Suppressor macrophage (primary cell): ENCODE results near the gene SPATS2.

Source experiments
- DNase-seq, 4 experiments: peaks; one replicate each; pipeline ENCODE4 v3.0.0-alpha.2; 2020 to 2022

SPATS2 gene

GRCh38 chr12:49557917-49558215, 190.6 kb downstream of the SPATS2 start:
- no peak for DNase-seq

DNA sequence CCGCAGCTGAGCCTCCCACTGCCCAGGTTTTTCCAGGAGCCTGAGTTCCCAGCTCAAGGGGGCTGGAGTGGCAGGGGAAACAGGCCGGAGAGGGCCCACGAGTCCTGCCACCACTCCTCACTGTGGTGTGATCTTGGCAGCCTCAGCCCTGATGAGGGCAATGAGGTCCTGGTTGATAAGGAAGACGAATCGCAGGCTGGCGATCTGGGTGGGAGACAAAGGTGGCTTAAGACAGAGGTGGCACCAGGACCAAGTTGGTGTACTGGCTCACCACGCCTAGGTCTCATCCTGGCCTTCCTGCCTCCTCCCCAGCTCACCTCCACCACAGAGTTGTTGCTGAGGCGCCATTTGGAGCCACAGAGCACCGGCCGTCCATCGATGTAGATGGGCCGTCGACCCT, 191.3 kb downstream of the SPATS2 start:
- DNase-seq = no peak

DNA sequence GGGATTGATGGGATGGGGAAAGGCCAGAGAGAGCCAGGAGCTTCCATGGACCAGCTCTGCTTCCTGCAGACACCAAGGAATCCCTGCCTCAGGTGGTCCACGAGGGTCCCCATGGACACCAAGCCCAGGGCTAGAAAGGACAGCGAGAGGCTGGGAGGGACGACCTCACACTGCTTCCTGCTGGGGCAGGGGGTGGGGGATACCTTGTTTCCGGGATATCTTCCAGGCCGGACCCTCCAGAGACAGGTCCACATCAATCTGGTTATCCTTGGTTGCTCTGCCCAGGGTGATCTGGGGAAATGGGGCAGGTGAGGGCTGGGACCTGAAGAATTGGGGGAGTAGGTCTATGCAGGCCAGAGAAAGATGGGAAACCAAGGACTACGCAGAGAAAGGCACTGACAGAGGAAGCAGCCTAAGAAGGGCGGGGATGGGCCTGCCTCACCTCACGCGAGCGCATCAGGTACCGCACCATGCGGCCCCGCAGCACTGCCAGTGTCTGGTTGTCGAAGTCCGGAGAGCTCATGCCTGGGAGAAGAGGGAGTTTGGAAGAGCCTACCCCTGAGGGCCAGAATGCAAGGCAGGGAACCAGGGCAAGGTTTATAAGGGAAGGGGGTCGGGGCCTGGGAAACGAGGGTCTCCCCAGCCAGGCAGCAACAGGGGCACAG, 191.9 kb downstream of the SPATS2 start:
- no peak for DNase-seq

- DNase-seq = no peak
These were observed 193.4 kb downstream of the SPATS2 start for GRCh38 chr12:49560695-49561094.

- DNase-seq = no peak
These were observed 195.0 kb downstream of the SPATS2 start for GRCh38 chr12:49562233-49562632.

DNA sequence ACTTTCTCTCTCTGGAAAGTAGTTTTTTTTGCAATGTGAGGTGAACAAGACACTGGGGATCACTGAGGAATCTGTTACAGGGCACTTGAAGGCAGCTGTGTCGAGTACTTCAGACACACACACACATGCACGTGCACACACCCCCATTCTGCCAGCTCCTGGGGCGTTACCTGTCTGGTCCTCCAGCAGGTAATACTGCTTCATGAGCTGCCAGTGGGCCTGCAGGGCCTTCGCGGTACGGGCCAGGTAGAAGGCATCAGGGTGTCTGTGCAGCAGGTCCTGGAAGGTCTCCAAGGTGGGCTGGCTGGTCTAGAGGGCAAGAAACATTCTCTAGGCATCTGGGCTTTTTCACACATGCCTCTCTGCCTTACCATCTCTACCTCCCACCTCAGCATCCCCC, 195.6 kb downstream of the SPATS2 start:
- no peak for DNase-seq

- DNase-seq = no peak
These were observed 196.9 kb downstream of the SPATS2 start for GRCh38 chr12:49563951-49564685.

DNA sequence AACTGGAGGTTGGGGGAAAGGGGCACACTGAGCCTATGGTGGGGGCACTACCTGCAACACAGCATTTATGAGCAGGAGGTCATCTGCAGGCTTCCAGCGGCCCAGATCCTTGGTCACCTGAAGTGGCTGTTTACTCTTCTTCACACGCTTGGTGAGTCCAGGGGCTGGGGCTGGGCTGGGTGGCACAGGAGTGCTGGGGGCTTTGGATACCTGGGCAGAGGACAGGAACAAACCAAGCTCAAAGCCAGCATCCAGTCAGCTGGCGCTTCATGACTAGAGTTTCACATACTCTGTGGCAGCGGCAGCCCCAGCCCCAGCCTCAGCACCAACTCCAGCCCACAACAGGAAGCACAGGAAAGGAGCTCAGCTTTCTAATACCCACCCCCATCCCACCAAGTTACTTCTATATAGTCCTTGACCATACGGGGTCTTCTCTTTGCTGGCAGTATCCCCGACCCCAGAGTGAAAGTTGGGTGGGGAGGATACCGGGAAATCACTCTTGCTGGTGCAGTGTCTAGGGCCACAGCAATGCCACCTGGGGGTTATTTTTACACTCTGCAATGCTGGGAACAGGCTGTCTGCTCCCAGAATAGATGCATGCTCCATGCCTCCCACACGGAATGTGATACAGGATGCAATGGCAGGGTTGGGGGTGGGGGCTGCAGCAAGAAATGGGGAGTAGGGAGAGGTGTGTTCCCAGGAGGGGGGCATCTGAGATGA, 197.6 kb downstream of the SPATS2 start:
- DNase-seq = no peak

GRCh38 chr12:49565406-49566265, 198.4 kb downstream of the SPATS2 start:
- no peak for DNase-seq

DNA sequence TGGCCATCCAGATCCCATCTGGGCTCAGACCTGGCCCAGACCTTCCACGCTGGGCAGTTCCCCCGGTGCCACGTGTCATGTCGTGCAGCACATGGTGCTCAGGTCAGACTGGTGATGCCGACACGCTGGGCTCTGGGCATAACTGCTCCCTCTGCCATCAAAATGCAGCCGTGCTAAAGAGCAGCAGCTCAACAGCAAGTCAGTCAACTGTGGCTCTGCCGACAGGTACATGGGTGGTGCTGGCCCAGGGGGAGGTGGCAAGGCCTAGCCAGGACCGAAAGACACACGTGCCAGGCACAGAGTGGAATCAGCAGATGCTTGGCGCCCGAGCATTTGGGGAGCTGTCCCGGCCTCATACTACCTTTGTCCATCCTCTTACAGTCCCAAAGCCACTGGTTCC, 199.1 kb downstream of the SPATS2 start:
- DNase-seq = no peak

DNA sequence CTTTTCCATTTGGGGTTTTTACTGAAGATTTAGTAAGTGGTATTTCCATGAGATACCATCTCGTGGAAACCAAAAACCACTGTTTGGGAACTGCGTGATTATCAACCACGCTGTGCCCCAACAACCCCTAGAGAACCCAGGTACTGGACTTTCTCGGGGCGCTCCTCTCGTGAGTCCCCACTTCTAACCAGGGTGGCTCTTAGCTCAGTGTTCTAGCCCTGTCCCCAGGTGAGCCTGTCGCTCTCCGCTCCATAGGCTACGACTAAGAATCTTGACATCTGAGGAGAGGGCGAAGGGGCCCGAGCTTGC, 200.0 kb downstream of the SPATS2 start:
- DNase-seq = no peak

- peak; percentile 92 to 96 (median 96) for DNase-seq
These were observed 200.6 kb downstream of the SPATS2 start, which contains the start of gene MCRS1 for GRCh38 chr12:49567611-49568441. Gene MCRS1 (minus strand): TSS chr12:49568142. CDS start chr12:49566731, 1,411 bp downstream.

GRCh38 chr12:49568442-49569162, 201.3 kb downstream of the SPATS2 start:
- peak in 3 of 4 experiments; percentile 16 to 43 (median 29) for DNase-seq
